GM23338 (cell line): ENCODE data around the gene FNDC3A. TPM values are rescaled to one million over a fixed set of nuclear protein-coding genes. Genes with fewer than 3 reads are reported as not detected.

ENCODE experiments used
- ATAC-seq: fragments of 200-7000 bp; cut with Tn5 transposase; 3 replicates; pipeline ENCODE4 v1.9.1; 2020
- DNase-seq: peaks from one replicate; pipeline ENCODE4 v3.0.0-alpha.2; 2015; ENCODE audit warnings: low spot score
- H2AFZ ChIP-seq: fragments of 200-600 bp; sonication (generic); 2 replicates; pipeline ENCODE4 v1.8.0; 2016; ENCODE audit warnings: antibody characterized with exemption, mild to moderate bottlenecking, moderate library complexity
- H3F3A ChIP-seq: fragments of 200-600 bp; sonication (generic); replicated peaks from 2 replicates; pipeline ENCODE4 v1.8.0; 2017; ENCODE audit warnings: antibody characterized with exemption, mixed run types, low read depth
- H3K27ac ChIP-seq: fragments of 200-600 bp; sonication (generic); 2 replicates; pipeline ENCODE4 v1.6.1; 2016; ENCODE audit warnings: low read depth
- H3K27me3 ChIP-seq: fragments of 200-600 bp; sonication (generic); 2 replicates; pipeline ENCODE4 v1.8.0; 2016; ENCODE audit warnings: mild to moderate bottlenecking, mixed run types, moderate library complexity; ENCODE audit not compliant: insufficient read depth
- H3K36me3 ChIP-seq: fragments of 200-600 bp; sonication (generic); 2 replicates; pipeline ENCODE4 v1.8.0; 2016; ENCODE audit warnings: mild to moderate bottlenecking; ENCODE audit not compliant: insufficient read depth
- H3K4me1 ChIP-seq: fragments of 200-600 bp; sonication (generic); 2 replicates; pipeline ENCODE4 v1.8.0; 2016; ENCODE audit warnings: mild to moderate bottlenecking, moderate library complexity; ENCODE audit not compliant: insufficient read depth
- H3K4me2 ChIP-seq: fragments of 200-600 bp; sonication (generic); 2 replicates; pipeline ENCODE4 v1.7.1; 2017; ENCODE audit warnings: mixed run types
- H3K4me3 ChIP-seq: fragments of 200-600 bp; sonication (generic); 2 replicates; pipeline ENCODE4 v1.6.1; 2016; ENCODE audit warnings: mixed run types
- H3K79me2 ChIP-seq: fragments of 200-600 bp; sonication (generic); replicated peaks from 2 replicates; pipeline ENCODE4 v1.8.0; 2017; ENCODE audit warnings: mild to moderate bottlenecking; ENCODE audit not compliant: insufficient read depth
- H3K9me2 ChIP-seq: fragments of 200-600 bp; sonication (generic); 2 replicates; pipeline ENCODE4 v1.8.0; 2017; ENCODE audit not compliant: insufficient read depth
- H4K20me1 ChIP-seq: fragments of 200-600 bp; sonication (generic); replicated peaks from 2 replicates; pipeline ENCODE4 v1.8.0; 2017; ENCODE audit warnings: mild to moderate bottlenecking; ENCODE audit not compliant: insufficient read depth
- H3K27ac Mint-ChIP-seq: 2 replicates; pipeline ENCODE4 v1.8.0; 2020; ENCODE audit warnings: inconsistent platforms, mild to moderate bottlenecking, moderate library complexity, mixed read lengths
- H3K27me3 Mint-ChIP-seq: 3 replicates; pipeline ENCODE4 v1.8.0; 2022; ENCODE audit warnings: low read depth, mild to moderate bottlenecking, moderate library complexity, mixed read lengths, inconsistent platforms; ENCODE audit not compliant: insufficient read depth, poor library complexity
- H3K36me3 Mint-ChIP-seq: 3 replicates; pipeline ENCODE4 v1.8.0; 2021; ENCODE audit warnings: low read depth, mild to moderate bottlenecking, inconsistent platforms, moderate library complexity, mixed read lengths
- H3K4me1 Mint-ChIP-seq: 3 replicates; pipeline ENCODE4 v1.8.0; 2020; ENCODE audit warnings: mild to moderate bottlenecking, inconsistent platforms, mixed read lengths
- H3K4me3 Mint-ChIP-seq: 3 replicates; pipeline ENCODE4 v1.8.0; 2021; ENCODE audit warnings: moderate library complexity, mild to moderate bottlenecking, inconsistent platforms, mixed read lengths
- H3K9me3 Mint-ChIP-seq: 3 replicates; pipeline ENCODE4 v1.8.0; 2020; ENCODE audit warnings: moderate library complexity, mild to moderate bottlenecking, inconsistent platforms, mixed read lengths
- CREB1 ChIP-seq: fragments of 250-450 bp; sonication (Bioruptor Pico); IDR thresholded peaks from 2 replicates; pipeline ENCODE4 v1.5.0; 2020; ENCODE audit warnings: low read depth, mild to moderate bottlenecking, moderate library complexity
- CTCF ChIP-seq, 2 experiments: fragments of 200-600 bp in 1 of 2; sonication (generic) in 1 of 2; conservative IDR thresholded peaks; 2 replicates each; pipeline versions ENCODE4 v1.5.1 to v1.6.1; 2016 to 2017; ENCODE audit warnings: antibody characterized with exemption in 2 of 2, low read depth in 2 of 2, mild to moderate bottlenecking in 2 of 2, moderate library complexity in 1 of 2
- ETS1 ChIP-seq: IDR thresholded peaks from 2 replicates; pipeline ENCODE4 v1.6.1; 2016; ENCODE audit warnings: antibody characterized with exemption
- EZH2 ChIP-seq: fragments of 200-600 bp; sonication (generic); IDR thresholded peaks from one replicate; pipeline ENCODE4 v1.8.0; 2017; ENCODE audit warnings: antibody characterized with exemption, mild to moderate bottlenecking, low read depth; ENCODE audit not compliant: unreplicated experiment
- EZH2phosphoT487 ChIP-seq: fragments of 200-600 bp; sonication (generic); IDR thresholded peaks from one replicate; pipeline ENCODE4 v1.8.1; 2018; ENCODE audit warnings: antibody characterized with exemption; ENCODE audit not compliant: unreplicated experiment
- JUNB ChIP-seq: IDR thresholded peaks from one replicate; pipeline ENCODE4 v1.6.1; 2016; ENCODE audit warnings: antibody characterized with exemption; ENCODE audit not compliant: unreplicated experiment
- NANOG ChIP-seq: IDR thresholded peaks from 2 replicates; pipeline ENCODE4 v1.6.1; 2016; ENCODE audit warnings: antibody characterized with exemption, borderline replicate concordance
- POLR2AphosphoS5 ChIP-seq: IDR thresholded peaks from 2 replicates; pipeline ENCODE4 v1.6.1; 2016; ENCODE audit warnings: antibody characterized with exemption, low read depth
- STAT1 ChIP-seq: IDR thresholded peaks from one replicate; pipeline ENCODE4 v1.6.1; 2016; ENCODE audit warnings: antibody characterized with exemption; ENCODE audit not compliant: unreplicated experiment
- ZNF114 ChIP-seq: fragments of 250-450 bp; sonication (Bioruptor Pico); IDR thresholded peaks from 2 replicates; pipeline ENCODE4 v1.5.0; 2020; ENCODE audit warnings: mild to moderate bottlenecking, moderate library complexity
- ZNF331 ChIP-seq: fragments of 250-450 bp; sonication (Bioruptor Pico); IDR thresholded peaks from 2 replicates; pipeline ENCODE4 v1.5.0; 2020; ENCODE audit warnings: low read depth, mild to moderate bottlenecking, moderate library complexity
- polyA plus RNA-seq: library from polyadenylated mRNA; unstranded; fragments of >200 nt; fragmentation: Nextera tagmentation; extraction: Ambion mirVana; gene quantifications from 2 replicates; pipeline ENCODE4 v1.2.1, GENCODE V29; 2016
- total RNA-seq: library from RNA; depleted of rRNA; stranded (reverse); fragments of >200 nt; shearing (Covaris generic); gene quantifications from 2 replicates; pipeline ENCODE4 v1.2.3, GENCODE V29; 2014
- TF ChIP-seq, protein P1 (sequence below): IDR thresholded peaks from one replicate; pipeline ENCODE4 v1.6.1; 2018; ENCODE audit warnings: antibody characterized with exemption; ENCODE audit not compliant: unreplicated experiment
- TF ChIP-seq, protein P2 (sequence below): fragments of 250-450 bp; sonication (Bioruptor Pico); IDR thresholded peaks from 2 replicates; pipeline ENCODE4 v1.5.0; 2020; ENCODE audit warnings: mild to moderate bottlenecking, moderate library complexity

The FNDC3A gene
- total and polyA plus RNA-seq, 2 experiments from 2014 or later, result 10.3 to 31.1 TPM

DNA sequence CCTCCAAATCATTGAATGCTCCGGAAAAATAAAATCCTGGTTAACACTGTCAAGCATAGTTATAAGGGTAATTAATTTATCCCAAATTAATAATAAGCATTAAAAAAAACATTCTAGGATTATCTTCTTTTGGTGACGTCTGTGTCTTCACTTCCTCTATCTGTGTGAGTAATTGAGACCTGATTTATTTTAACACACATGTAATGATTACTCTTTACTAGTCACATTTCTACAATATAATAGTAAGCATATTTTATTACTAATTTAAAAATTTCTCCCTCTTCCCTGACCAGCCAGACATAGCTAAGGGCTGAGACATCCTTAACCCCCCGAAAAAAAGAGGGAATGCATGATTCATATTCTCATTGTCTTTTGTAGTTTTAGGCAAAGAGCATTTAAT lies 2.3 kb downstream of the FNDC3A start:
- Mint-ChIP-seq H3K36me3 (peaks cover 13% of the 10 kb centered on the region), H3K4me1 (peaks cover 46% of the 10 kb centered on the region), H3K27me3 (peaks cover 6% of the 10 kb centered on the region), H3K4me3 (peak overlapping the region; percentile 93), H3K27ac (no peak overlapping the region), H3K9me3 (peaks cover 14% of the 10 kb centered on the region)
- Histone ChIP-seq H3K27ac (no peak overlapping the region), H3K9me2 (no peaks in the 10 kb centered on the region; the same call in 1 of the 2 replicates), H3K36me3 (peaks cover 10% of the 10 kb centered on the region; the same call in 1 of the 2 replicates), H3K4me2 (peak overlapping the region; percentile 90), H3F3A (peaks cover 3% of the 10 kb centered on the region; the same call in 1 of the 2 replicates), H3K4me1 (peaks cover 55% of the 10 kb centered on the region), H3K27me3 (no peaks in the 10 kb centered on the region), H3K79me2 (peaks cover 59% of the 10 kb centered on the region), H4K20me1 (no peaks in the 10 kb centered on the region), H3K4me3 (peak overlapping the region; percentile 81), H2AFZ (no peak overlapping the region)
- no peak for DNase-seq
- no peak for ATAC-seq
- TF ChIP-seq, protein P1, sequence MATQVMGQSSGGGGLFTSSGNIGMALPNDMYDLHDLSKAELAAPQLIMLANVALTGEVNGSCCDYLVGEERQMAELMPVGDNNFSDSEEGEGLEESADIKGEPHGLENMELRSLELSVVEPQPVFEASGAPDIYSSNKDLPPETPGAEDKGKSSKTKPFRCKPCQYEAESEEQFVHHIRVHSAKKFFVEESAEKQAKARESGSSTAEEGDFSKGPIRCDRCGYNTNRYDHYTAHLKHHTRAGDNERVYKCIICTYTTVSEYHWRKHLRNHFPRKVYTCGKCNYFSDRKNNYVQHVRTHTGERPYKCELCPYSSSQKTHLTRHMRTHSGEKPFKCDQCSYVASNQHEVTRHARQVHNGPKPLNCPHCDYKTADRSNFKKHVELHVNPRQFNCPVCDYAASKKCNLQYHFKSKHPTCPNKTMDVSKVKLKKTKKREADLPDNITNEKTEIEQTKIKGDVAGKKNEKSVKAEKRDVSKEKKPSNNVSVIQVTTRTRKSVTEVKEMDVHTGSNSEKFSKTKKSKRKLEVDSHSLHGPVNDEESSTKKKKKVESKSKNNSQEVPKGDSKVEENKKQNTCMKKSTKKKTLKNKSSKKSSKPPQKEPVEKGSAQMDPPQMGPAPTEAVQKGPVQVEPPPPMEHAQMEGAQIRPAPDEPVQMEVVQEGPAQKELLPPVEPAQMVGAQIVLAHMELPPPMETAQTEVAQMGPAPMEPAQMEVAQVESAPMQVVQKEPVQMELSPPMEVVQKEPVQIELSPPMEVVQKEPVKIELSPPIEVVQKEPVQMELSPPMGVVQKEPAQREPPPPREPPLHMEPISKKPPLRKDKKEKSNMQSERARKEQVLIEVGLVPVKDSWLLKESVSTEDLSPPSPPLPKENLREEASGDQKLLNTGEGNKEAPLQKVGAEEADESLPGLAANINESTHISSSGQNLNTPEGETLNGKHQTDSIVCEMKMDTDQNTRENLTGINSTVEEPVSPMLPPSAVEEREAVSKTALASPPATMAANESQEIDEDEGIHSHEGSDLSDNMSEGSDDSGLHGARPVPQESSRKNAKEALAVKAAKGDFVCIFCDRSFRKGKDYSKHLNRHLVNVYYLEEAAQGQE, result no peak
- TF ChIP-seq ZNF331 (CRISPR knock-in tag) (no peak), STAT1 (no peak), CTCF (conservative IDR thresholded peaks at IDR 0.05; ENCODE audit: low read depth in 2 of 2) (no peak), JUNB (no peak), ZNF114 (CRISPR knock-in tag) (no peak), CREB1 (CRISPR knock-in tag) (no peak), ETS1 (no peak), POLR2AphosphoS5 (no peak), NANOG (no peak), EZH2phosphoT487 (no peak), EZH2 (no peak)
- TF ChIP-seq, protein P2, sequence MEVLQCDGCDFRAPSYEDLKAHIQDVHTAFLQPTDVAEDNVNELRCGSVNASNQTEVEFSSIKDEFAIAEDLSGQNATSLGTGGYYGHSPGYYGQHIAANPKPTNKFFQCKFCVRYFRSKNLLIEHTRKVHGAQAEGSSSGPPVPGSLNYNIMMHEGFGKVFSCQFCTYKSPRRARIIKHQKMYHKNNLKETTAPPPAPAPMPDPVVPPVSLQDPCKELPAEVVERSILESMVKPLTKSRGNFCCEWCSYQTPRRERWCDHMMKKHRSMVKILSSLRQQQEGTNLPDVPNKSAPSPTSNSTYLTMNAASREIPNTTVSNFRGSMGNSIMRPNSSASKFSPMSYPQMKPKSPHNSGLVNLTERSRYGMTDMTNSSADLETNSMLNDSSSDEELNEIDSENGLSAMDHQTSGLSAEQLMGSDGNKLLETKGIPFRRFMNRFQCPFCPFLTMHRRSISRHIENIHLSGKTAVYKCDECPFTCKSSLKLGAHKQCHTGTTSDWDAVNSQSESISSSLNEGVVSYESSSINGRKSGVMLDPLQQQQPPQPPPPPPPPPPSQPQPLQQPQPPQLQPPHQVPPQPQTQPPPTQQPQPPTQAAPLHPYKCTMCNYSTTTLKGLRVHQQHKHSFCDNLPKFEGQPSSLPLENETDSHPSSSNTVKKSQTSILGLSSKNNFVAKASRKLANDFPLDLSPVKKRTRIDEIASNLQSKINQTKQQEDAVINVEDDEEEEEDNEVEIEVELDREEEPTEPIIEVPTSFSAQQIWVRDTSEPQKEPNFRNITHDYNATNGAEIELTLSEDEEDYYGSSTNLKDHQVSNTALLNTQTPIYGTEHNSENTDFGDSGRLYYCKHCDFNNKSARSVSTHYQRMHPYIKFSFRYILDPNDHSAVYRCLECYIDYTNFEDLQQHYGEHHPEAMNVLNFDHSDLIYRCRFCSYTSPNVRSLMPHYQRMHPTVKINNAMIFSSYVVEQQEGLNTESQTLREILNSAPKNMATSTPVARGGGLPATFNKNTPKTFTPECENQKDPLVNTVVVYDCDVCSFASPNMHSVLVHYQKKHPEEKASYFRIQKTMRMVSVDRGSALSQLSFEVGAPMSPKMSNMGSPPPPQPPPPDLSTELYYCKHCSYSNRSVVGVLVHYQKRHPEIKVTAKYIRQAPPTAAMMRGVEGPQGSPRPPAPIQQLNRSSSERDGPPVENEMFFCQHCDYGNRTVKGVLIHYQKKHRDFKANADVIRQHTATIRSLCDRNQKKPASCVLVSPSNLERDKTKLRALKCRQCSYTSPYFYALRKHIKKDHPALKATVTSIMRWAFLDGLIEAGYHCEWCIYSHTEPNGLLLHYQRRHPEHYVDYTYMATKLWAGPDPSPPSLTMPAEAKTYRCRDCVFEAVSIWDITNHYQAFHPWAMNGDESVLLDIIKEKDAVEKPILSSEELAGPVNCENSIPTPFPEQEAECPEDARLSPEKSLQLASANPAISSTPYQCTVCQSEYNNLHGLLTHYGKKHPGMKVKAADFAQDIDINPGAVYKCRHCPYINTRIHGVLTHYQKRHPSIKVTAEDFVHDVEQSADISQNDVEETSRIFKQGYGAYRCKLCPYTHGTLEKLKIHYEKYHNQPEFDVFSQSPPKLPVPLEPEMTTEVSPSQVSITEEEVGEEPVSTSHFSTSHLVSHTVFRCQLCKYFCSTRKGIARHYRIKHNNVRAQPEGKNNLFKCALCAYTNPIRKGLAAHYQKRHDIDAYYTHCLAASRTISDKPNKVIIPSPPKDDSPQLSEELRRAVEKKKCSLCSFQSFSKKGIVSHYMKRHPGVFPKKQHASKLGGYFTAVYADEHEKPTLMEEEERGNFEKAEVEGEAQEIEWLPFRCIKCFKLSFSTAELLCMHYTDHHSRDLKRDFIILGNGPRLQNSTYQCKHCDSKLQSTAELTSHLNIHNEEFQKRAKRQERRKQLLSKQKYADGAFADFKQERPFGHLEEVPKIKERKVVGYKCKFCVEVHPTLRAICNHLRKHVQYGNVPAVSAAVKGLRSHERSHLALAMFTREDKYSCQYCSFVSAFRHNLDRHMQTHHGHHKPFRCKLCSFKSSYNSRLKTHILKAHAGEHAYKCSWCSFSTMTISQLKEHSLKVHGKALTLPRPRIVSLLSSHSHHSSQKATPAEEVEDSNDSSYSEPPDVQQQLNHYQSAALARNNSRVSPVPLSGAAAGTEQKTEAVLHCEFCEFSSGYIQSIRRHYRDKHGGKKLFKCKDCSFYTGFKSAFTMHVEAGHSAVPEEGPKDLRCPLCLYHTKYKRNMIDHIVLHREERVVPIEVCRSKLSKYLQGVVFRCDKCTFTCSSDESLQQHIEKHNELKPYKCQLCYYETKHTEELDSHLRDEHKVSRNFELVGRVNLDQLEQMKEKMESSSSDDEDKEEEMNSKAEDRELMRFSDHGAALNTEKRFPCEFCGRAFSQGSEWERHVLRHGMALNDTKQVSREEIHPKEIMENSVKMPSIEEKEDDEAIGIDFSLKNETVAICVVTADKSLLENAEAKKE (CRISPR knock-in tag), result no peak
